RWPE1 (cell line): ENCODE data around the gene VMP1.

Source experiments
- CTCF ChIA-PET: fragments of 350-600 bp; sonication (Branson Sonifier 250); formaldehyde crosslinking; extraction: SDS; loops from one replicate; lab custom pipeline; 2021; lab: Yijun Ruan, JAX
- POLR2A ChIA-PET: fragments of 400-600 bp; formaldehyde crosslinking; extraction: SDS; loops from one replicate; lab custom pipeline; 2020; ENCODE audit warnings: antibody characterized with exemption; ENCODE audit not compliant: low non-redundant PET; lab: Yijun Ruan, JAX
- DNase-seq: peaks from one replicate; pipeline ENCODE4 v3.0.0; 2012; ENCODE audit warnings: low spot score
- H3K27ac ChIP-seq: fragments of 450-650 bp; 2 replicates; pipeline ENCODE4 v1.5.1; 2017
- CTCF ChIP-seq: fragments of 450-650 bp; conservative IDR thresholded peaks from 2 replicates; pipeline ENCODE4 v1.5.1; 2017; ENCODE audit warnings: low read depth, mild to moderate bottlenecking

Gene VMP1

GRCh38 chr17:59858167-59858816 lies 150.8 kb downstream of the VMP1 start:
- ChIA-PET CTCF (interaction anchor here (0.6 to 1.5 kb wide), 5 partner anchors 10 to 706 kb away, joined by 3 to 12 read pairs (median 4); no protein-coding TSS in a partner anchor), POLR2A (no interaction called here)
- no peak for TF ChIP-seq CTCF
- no peak for DNase-seq
- no peak overlapping the region for H3K27ac ChIP-seq

DNA sequence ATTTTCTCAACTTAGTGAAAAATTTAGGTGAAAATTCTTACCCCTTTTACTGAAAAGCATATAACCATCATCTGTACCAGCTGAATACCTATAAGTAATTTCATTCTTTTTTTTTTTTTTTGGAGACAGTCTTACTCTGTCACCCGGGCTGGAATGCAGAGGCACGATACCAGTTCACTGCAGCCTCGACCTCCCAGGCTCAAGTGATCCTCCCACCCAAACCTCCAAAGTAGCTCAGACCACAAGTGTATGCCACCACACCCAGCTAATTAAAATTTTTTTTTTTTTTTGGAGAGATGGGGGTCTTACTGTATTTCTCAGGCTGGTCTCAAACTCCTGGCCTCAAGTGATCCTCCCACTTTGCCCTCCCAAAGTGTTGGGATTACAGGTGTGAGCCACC lies 151.5 kb downstream of the VMP1 start:
- TF ChIP-seq CTCF: no peak
- ChIA-PET POLR2A (no interaction called here), CTCF (interaction anchor here (0.6 to 1.5 kb wide), 10 partner anchors 10 to 705 kb away, joined by 3 to 12 read pairs (median 4); no protein-coding TSS in a partner anchor)
- H3K27ac ChIP-seq: no peak overlapping the region
- no peak for DNase-seq

DNA sequence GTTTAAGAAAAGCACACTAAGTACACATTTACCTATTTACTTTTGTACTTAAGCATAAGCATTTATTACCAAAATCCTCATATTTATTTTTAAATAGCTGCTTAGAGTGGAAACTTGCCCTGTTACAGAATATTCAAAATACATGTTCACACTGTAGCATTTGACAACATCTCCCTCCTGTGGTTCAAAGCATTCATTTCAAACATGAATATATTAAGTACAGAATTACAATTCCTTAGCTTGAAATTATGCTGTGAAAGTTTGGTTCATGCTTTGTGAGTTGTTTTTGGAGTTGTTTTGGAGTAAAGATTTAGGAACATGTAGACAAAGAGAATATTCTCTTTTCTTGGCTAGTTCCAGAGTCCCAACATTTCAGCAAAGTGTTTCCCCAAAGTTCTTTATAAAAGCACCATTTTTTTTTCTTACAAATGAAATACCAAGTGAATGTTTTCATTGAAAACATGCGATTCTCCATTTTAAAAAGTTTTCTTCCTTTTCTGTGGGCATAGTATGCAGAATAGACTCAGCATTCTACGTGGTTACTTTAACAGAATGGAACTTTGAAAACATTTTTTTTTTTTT lies 152.1 kb downstream of the VMP1 start:
- no peak for DNase-seq
- POLR2A ChIA-PET: no interaction called here

DNA sequence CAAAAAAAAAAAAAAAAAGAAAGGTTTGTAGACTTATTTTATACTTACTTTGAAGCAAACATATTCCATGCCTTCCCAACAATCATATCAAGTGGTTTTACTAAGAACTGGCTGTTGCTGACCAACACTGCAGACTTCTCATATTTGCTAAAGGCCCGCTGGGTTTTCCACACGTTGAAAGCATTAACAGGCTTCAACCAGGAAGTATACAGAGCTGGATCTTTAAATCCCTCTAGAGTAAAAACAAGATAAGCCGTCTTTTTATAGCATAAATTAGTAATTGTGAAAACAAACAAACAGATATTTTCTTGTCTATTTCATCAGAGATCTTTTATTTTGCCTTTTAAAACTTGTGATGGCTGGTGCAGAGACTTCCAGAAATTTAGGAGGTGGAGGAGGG lies 156.2 kb downstream of the VMP1 start:
- CTCF ChIA-PET: no interaction called here
- H3K27ac ChIP-seq: no peak overlapping the region
- TF ChIP-seq CTCF: no peak
- POLR2A ChIA-PET: no interaction called here
- DNase-seq: no peak

More for the DNA sequence above, 152.1 kb downstream of the VMP1 start:
- CTCF ChIA-PET: interaction anchor here (0.6 to 1.5 kb wide), 16 partner anchors 9 to 338 kb away, joined by 3 to 12 read pairs (median 4); no protein-coding TSS in a partner anchor
- peak overlapping the region; percentile 37; the same call in 1 of the 2 replicates for H3K27ac ChIP-seq
- peak; percentile 74 for TF ChIP-seq CTCF

- DNase-seq: no peak
- TF ChIP-seq CTCF: no peak
- POLR2A ChIA-PET: no interaction called here
- H3K27ac ChIP-seq: no peak overlapping the region
- CTCF ChIA-PET: interaction anchor here (0.6 kb wide), 1 partner anchor 95 kb away, joined by 6 read pairs; no protein-coding TSS in a partner anchor
Observed at GRCh38 chr17:59869941-59870218, 162.4 kb downstream of the VMP1 start.

DNA sequence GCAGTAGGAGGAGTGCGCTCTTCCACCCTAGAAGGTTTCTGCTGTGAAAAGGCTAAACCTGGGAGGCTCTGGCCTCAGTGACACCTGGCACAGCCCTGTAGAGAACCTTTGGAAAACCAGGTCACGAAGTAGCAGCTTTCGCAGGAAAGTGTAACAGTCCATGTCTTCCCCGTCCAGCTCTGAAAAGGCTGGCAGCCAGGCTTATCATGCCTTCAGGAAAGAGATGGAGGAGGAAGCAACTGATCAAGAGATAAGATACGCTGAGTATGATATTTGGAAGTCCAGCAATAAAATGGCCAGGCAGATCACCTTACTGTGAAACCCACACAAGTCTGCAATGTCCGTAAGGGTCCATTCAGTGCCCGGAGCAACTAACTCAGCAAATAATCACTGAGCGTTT lies 163.0 kb downstream of the VMP1 start:
- DNase-seq: no peak
- ChIA-PET CTCF (interaction anchor here (0.8 kb wide), 2 partner anchors 11 to 349 kb away, joined by 3 read pairs; no protein-coding TSS in a partner anchor), POLR2A (no interaction called here)
- H3K27ac ChIP-seq: no peak overlapping the region
- TF ChIP-seq CTCF: no peak
